Hematopoietic multipotent progenitor cell treated with erythropoietin and hydrocortisone succinate and interleukin-3 and kit ligand, for 4 days (in vitro differentiated cells): ENCODE data around the gene GNAZ.

Source experiments
- DNase-seq: peaks from one replicate; pipeline ENCODE4 v3.0.0-alpha.2; 2015

The GNAZ gene

DNA sequence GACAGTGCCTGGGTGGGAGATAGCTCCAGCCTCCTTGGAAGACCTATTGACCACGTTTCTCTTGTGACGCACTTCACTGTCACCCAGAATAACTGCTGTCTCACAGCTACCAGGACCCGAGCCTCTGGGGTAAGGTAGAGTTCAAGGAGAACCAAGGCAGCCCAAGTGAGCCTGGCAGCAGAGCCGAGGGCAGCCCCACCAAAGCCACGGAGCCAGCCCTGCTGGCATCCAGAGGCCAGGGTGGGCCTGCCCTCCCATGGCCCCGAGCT lies 38.7 kb downstream of the GNAZ start:
- DNase-seq, result no peak

GRCh38 chr22:23109441-23109978 lies 39.2 kb downstream of the GNAZ start:
- no peak for DNase-seq

DNA sequence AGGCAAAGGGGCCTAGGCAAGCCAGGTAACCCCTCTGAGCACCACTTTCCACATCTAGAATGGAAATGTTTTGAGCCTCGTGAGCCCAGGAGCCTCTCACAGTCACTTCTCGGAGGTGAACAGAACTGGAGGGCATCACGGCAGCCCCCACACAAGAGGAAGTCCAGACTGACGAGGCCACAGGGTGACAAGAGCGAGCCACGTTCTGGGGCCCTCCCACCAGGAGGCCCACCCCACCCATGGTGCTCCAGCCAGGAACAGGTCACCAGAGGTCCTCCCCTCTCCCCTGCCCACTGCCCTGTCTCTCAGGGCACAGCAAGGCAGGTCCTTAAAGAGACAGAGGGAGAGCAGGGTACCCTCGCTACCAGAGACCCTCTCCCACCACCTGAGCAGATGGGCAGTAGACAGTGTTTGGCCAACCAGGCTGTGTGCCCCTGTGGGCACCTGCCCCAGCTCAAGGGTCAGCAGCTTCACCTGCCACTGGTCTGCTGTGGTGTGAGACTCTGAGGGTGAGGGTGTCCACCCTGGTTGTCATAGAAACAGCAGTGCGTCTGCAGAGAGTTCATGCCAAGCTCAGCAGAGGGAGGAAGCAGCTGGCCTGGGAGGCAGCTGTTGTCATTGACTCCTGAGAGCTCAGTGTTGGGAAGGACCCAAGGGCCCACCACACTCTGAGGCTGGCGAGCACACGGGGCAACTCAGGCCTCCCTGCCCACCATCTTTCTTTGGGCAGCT lies 40.0 kb downstream of the GNAZ start:
- DNase-seq, result no peak

DNA sequence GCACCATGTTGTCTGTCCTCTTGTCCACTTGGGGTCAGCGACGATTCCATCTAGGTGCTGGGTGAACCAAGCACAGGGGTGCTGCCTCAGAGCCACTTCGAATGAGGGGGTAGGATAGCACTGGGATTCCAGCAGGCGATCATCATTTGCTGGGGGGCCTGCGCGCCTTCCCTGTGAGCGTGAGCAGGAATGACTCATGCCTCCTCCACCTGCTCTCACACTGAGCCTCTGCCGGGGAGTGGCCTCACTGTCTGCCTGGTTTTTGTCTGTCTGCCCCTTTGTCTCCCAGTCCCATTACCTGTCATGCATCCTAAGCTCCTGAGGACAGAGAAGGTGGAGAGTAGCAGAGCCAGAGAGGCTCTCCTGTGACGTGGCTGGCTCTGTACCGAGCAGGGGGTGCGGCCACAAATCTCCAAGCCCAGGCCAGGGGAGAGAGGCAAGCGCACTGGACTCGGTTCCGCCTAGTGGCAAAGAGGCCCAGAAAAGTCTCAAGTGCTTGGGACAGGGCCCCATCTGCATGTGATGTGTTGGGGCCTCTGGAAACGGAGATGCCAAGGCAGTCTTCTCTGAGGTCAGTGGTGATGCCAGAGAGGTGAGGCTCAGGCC lies 40.7 kb downstream of the GNAZ start:
- no peak for DNase-seq

DNA sequence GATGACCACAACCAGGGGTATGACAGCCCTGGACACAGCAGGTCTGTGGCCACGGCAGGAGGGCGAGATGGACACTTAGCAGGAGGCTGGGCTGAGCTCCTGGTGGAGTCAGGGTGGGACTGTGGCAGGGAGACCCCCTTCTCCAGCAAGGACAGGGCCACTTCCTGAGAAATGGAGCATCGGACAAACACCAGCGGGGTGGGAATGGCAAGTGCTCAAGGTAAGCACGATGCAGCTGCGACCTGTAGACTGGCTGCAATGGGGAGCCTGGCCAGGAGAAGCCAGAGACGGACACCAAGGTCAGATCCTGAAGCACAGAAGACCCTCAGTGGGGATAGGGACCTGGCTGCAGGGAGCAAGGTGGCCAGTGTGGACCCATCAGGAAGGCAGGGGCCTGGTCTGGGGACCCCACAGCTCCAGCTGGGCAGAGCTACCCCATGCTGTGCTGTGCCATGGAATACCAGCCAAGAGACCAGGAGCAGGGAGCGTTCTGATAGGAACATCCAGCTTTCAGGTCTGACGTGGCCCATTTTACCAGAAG lies 42.2 kb downstream of the GNAZ start:
- DNase-seq, result no peak

DNA sequence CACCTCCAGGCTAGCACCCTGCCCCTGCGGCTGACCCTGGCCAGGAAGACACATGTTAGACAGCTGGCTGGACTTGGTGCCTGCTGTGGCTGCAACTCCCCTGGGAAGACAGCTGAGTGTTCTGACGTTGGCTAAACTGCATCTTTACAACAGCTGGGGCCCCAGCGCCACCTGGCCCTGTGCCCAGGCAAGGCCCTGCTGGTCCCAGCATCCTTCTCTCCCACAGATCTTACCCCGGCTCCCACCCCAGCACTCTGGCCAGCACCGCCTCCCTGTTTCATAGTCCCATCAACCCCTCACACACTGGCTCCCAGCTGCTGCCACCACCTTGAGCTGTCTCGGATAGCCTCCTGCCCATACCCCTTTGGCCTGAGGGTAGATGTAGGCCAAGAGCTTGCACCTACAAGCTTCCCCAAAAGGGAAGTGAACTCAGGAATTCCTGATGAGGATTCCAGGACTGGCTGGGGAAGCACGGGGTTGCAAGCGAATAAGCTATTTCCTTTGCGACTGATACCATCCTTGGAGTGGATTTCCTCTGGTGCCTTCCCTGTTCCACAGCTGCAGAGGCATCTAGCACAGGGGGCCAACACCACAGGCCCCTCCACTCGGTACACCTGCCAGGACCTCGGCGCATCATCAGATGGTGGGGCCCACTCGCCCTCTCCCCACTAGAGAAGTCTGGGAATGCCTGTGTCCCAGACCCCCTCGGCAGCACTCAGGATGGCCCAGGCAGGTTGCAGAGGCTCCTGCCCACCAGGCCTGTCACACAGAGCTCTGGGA lies 42.9 kb downstream of the GNAZ start:
- no peak for DNase-seq

DNA sequence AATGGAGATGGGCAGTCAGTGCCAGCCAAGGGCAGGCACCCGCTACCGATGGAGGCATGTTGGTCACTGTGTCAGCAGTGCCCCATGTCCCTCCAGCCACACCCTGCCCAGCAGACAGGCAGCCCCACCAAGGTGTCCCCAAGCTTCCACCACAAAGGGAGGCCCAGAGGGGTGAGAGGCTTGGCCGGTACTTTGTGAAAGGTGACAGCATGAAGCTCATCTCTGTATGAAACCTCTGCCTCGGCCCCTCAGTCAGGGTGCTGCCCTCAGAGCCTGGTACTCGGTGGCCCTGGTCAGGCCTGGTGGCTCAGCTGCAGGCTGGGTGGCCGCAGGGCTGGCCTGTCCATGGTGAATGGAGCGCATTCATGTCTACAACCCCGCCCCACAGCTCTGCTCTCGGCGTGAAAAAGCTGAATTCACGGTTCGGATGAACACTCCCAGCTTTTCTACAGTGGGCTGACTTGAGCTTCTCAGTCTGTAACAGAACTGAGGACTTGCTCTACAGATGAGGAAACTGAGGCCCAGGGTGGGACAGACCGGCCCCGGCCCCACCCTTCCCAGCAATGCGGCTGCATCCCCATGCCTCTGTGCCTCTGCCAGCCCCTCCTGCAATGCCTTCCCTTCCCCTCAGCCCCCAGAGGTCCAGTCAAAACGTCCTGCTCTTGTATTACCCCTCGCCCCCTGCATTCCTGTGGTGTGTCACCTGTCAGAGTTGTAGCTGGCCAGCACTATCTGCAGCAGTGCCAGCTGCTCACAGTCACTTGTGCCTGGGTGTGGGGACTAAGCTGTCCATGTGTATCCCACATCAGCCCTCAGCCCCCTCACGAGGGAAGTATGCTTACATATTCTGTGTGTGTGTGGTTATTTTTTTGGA lies 43.8 kb downstream of the GNAZ start:
- no peak for DNase-seq

DNA sequence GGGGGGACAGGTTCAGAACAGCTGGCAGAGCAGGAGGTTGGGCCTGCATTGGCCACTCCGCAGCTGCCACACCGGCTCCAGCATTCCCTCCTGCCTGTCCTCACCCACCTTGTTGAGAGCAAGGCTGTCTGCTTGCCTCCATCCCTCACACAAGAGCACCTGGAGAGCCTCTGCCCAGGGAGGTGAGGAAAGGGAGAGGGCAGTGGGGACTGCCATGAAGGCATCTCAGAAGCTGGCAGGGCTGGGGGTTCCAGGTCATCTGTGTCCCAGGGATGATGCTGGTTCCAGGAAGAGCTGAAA lies 44.4 kb downstream of the GNAZ start:
- DNase-seq, result no peak

GRCh38 chr22:23115369-23115768 lies 45.0 kb downstream of the GNAZ start:
- DNase-seq, result no peak

DNA sequence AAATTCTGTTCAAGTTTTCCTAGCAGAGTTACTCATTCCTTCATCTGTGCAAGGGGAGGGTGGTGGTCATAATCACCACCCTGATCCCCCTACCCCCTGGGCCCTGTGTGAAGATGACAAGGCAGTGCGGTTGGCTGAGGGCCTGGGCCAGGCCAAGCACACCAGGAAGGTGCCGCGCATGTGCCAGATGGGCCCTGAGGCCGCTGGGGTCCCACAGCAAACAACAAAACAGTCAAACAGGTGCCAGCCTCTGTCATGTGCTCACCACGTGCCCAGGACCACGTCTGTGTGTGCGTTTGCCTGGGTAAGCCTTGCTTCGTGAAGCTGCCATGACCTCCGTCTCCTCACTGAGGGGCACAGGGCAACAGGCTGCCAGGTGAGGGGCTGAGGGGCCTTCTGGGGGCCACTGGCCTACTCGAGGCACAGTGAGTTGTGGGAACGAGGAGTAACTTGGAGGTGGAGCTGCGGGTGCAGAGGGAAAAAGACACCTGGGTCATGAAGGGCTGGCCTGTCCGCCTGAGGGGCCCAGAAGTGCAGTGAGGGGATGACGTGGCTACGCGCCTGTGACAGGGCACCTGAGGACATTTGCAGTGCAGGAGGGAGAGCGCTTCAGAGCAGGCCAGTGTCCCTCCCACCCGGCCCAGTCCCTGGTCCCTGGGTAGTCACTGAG lies 45.6 kb downstream of the GNAZ start:
- no peak for DNase-seq

- DNase-seq, result no peak
Observed at GRCh38 chr22:23116506-23117263, 46.4 kb downstream of the GNAZ start.

DNA sequence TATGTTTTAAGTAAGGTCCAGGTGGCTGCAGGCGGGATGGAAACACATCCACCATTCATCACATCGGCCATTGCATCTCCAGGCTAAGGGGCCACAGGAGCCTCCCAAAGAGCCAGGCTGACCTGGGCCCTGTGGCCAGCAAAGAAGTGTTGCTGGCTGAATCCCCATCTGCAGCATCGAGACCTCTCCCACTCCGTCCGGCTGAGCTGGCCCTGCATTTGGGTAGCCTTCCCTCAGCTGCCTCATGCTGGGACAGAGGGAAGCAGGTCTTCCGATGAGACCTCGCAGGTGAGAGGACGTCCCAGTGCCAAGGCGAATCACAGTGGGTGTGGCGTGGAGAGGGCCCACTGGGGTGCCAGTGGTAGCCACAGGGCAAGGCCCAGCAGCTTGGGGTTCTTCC lies 47.0 kb downstream of the GNAZ start:
- no peak for DNase-seq

- DNase-seq, result no peak
Observed at GRCh38 chr22:23117891-23118646, 47.8 kb downstream of the GNAZ start.

- no peak for DNase-seq
Observed at GRCh38 chr22:23118647-23119493, 48.6 kb downstream of the GNAZ start.

GRCh38 chr22:23119494-23120414 lies 49.4 kb downstream of the GNAZ start:
- DNase-seq, result peak; percentile 34

DNA sequence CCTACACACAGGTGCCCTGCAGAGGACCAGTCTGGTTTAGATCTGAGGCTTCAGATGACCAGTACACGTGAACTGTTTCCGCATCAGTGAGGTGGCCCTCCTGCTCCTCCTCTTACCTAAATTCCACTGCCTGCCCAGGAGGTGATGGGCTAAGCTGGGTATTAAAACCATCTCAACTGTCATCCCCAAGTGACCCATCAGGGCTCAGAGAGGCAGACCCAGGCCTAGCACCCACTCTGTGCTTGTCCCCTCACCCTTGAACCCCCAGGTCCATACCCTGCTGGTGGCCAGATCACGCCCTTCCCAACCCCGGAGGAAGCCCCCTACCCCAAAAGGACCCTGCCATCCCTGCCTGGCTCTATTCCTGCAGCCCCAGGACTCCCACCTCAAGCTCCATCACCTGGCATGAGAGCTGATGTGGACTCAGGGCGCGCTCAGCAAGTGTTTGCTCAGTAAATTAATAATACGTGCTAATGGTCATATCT lies 50.1 kb downstream of the GNAZ start:
- DNase-seq, result no peak

DNA sequence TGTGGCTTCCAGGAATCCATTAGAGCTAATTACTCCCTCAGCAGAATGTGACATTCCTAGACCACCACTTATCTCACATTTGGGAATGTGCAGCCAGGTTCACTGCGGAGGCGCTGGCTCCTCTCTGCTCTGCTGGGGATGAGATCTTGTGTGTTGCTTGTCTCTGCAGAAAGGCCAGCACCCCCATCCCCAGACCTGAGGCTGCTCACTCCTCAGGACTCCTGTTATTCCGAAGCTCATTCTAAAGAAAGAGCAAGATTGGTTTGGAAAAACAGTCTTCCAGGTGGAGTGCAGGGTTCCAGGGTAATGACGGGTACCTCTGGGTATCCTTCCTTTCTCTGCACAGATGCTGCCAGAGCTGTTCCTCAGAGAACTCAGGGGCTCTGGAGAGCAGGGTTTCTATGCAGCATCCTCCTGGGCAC lies 50.7 kb downstream of the GNAZ start:
- DNase-seq, result no peak

GRCh38 chr22:23121424-23121823 lies 51.1 kb downstream of the GNAZ start:
- peak; percentile 27 for DNase-seq
